GM06990 (cell line): ENCODE measurements around the gene CENATAC.

Experiments used
- DNase-seq: peaks from one replicate; pipeline ENCODE4 v3.0.0-alpha.2; 2011; ENCODE audit not compliant: insufficient read length; ENCODE audit errors: extremely low read depth
- H3K27me3 ChIP-seq: replicated peaks from 2 replicates; pipeline ENCODE4 v1.6.0; 2011; ENCODE audit warnings: low read length; ENCODE audit not compliant: control insufficient read depth, insufficient read depth
- H3K36me3 ChIP-seq: 2 replicates; pipeline ENCODE4 v1.5.1; 2011; ENCODE audit warnings: low read length; ENCODE audit not compliant: control insufficient read depth, insufficient read depth
- H3K4me3 ChIP-seq: replicated peaks from 2 replicates; pipeline ENCODE4 v1.5.1; 2011; ENCODE audit warnings: low read depth, mild to moderate bottlenecking, control low read depth, low read length
- CTCF ChIP-seq: IDR thresholded peaks from 2 replicates; pipeline ENCODE4 v1.5.1; 2011; ENCODE audit warnings: low read length, control low read depth, mild to moderate bottlenecking, inconsistent platforms; ENCODE audit not compliant: insufficient read depth, poor library complexity, severe bottlenecking

CENATAC gene

GRCh38 chr11:119006656-119007055 is 8.7 kb downstream of the CENATAC start:
- Histone ChIP-seq H3K4me3 (no peak overlapping the region), H3K36me3 (peaks cover 6% of the 10 kb centered on the region), H3K27me3 (no peaks in the 10 kb centered on the region)
- DNase-seq, result no peak
- TF ChIP-seq CTCF, result no peak

GRCh38 chr11:119011476-119012053 is 13.6 kb downstream of the CENATAC start:
- Histone ChIP-seq H3K36me3 (peaks cover 26% of the 10 kb centered on the region), H3K4me3 (no peak overlapping the region), H3K27me3 (no peaks in the 10 kb centered on the region)
- DNase-seq, result no peak
- TF ChIP-seq CTCF, result no peak

GRCh38 chr11:119012629-119013170 is 14.8 kb downstream of the CENATAC start:
- H3K36me3 ChIP-seq, result peaks cover 25% of the 10 kb centered on the region
- no peak for DNase-seq
- TF ChIP-seq CTCF, result no peak
- H3K27me3 ChIP-seq, result no peaks in the 10 kb centered on the region
- no peak overlapping the region for H3K4me3 ChIP-seq

GRCh38 chr11:119014209-119014924 is 16.4 kb downstream of the CENATAC start:
- TF ChIP-seq CTCF, result no peak
- H3K36me3 ChIP-seq, result peaks cover 25% of the 10 kb centered on the region
- H3K4me3 ChIP-seq, result no peak overlapping the region
- no peaks in the 10 kb centered on the region for H3K27me3 ChIP-seq
- DNase-seq, result no peak

- H3K36me3 ChIP-seq, result peaks cover 25% of the 10 kb centered on the region
- no peak overlapping the region for H3K4me3 ChIP-seq
- no peak for DNase-seq
- no peaks in the 10 kb centered on the region for H3K27me3 ChIP-seq
- TF ChIP-seq CTCF, result no peak
Observed at GRCh38 chr11:119015054-119015611, 17.2 kb downstream of the CENATAC start.
